K562 (cell line): ENCODE data around the gene CNPY4. TPM values are rescaled to one million over a fixed set of nuclear protein-coding genes. Genes with fewer than 3 reads are reported as not detected.

Experiments used
- BRD4 ChIP-seq: fragments of 200-600 bp; sonication (generic); IDR thresholded peaks from 2 replicates; pipeline ENCODE4 v1.6.1; 2017; ENCODE audit warnings: inconsistent platforms
- HDAC8 ChIP-seq: fragments of 450-650 bp; IDR thresholded peaks from 2 replicates; pipeline ENCODE4 v1.6.1; 2016; ENCODE audit warnings: mild to moderate bottlenecking, missing genetic modification characterization, moderate library complexity, missing compliant biosample characterization
- HLTF ChIP-seq: fragments of 450-650 bp; IDR thresholded peaks from 2 replicates; pipeline ENCODE4 v1.6.1; 2016
- MEF2A ChIP-seq: IDR thresholded peaks from 2 replicates; pipeline ENCODE4 v1.6.1; 2011; ENCODE audit warnings: low read depth, mild to moderate bottlenecking, low read length, moderate library complexity; ENCODE audit not compliant: control insufficient read depth
- PHB2 ChIP-seq: fragments of 450-650 bp; IDR thresholded peaks from 2 replicates; pipeline ENCODE4 v1.6.1; 2017; ENCODE audit warnings: low read depth
- PML ChIP-seq: IDR thresholded peaks from 2 replicates; pipeline ENCODE4 v1.6.1; 2012; ENCODE audit warnings: low read length, inconsistent platforms
- RAD51 ChIP-seq: fragments of 450-650 bp; IDR thresholded peaks from 2 replicates; pipeline ENCODE4 v1.7.1; 2016; ENCODE audit warnings: low read depth, mild to moderate bottlenecking, borderline replicate concordance
- SMAD1 ChIP-seq: fragments of 150-350 bp; IDR thresholded peaks from 2 replicates; pipeline ENCODE4 v1.6.1; 2014; ENCODE audit warnings: low read length, low read depth; ENCODE audit not compliant: partially characterized antibody
- TOE1 ChIP-seq, 2 experiments: fragments of 450-650 bp in 1 of 2; sonication (generic) in 1 of 2; formaldehyde crosslinking in 1 of 2; IDR thresholded peaks; 2 replicates each; pipeline versions ENCODE4 v1.7.1 to v1.8.0; 2016 to 2022; ENCODE audit warnings: borderline replicate concordance in 2 of 2, mild to moderate bottlenecking in 2 of 2, antibody characterized with exemption in 1 of 2, inconsistent platforms in 1 of 2, low read depth in 1 of 2, missing genetic modification reagents in 1 of 2, moderate library complexity in 1 of 2
- U2AF1 ChIP-seq: fragments of 200-400 bp; formaldehyde crosslinking; optimal IDR thresholded peaks from 2 replicates; pipeline ENCODE3; 2017; ENCODE audit warnings: mild to moderate bottlenecking, low read depth, low read length, moderate library complexity
- ZNF121 ChIP-seq: sonication (generic); formaldehyde crosslinking; conservative IDR thresholded peaks from 2 replicates; pipeline ENCODE4 v1.8.0; 2022; ENCODE audit warnings: missing genetic modification reagents
- ZNF224 ChIP-seq: sonication (generic); formaldehyde crosslinking; IDR thresholded peaks from 2 replicates; pipeline ENCODE4 v1.8.0; 2022; ENCODE audit warnings: mild to moderate bottlenecking, missing genetic modification reagents
- ZNF274 ChIP-seq: IDR thresholded peaks from 2 replicates; pipeline ENCODE4 v1.6.1; 2011; ENCODE audit warnings: low read depth, mild to moderate bottlenecking, low read length, moderate library complexity, borderline replicate concordance
- ZNF347 ChIP-seq: fragments of 450-650 bp; formaldehyde crosslinking; IDR thresholded peaks from 2 replicates; pipeline ENCODE4 v1.4.0; 2020; ENCODE audit warnings: low read depth, mild to moderate bottlenecking, moderate library complexity
- ZNF583 ChIP-seq: fragments of 250-450 bp; sonication (Bioruptor Pico); IDR thresholded peaks from 2 replicates; pipeline ENCODE4 v1.4.0; 2020
- ZNF644 ChIP-seq: fragments of 200-800 bp; sonication (Bioruptor generic); IDR thresholded peaks from 2 replicates; pipeline ENCODE4 v1.6.1; 2016; ENCODE audit warnings: low read depth, missing genetic modification characterization, missing compliant biosample characterization
- ZNF695 ChIP-seq: fragments of 450-650 bp; formaldehyde crosslinking; IDR thresholded peaks from 2 replicates; pipeline ENCODE4 v1.4.0; 2020; ENCODE audit warnings: mild to moderate bottlenecking, moderate library complexity
- ZNF696 ChIP-seq: fragments of 250-450 bp; sonication (Bioruptor Pico); conservative IDR thresholded peaks from 2 replicates; pipeline ENCODE4 v1.4.0; 2020; ENCODE audit warnings: mild to moderate bottlenecking, moderate library complexity
- ZNF76 ChIP-seq: fragments of 250-450 bp; sonication (Bioruptor Pico); IDR thresholded peaks from 2 replicates; pipeline ENCODE4 v1.4.0; 2020; ENCODE audit warnings: mild to moderate bottlenecking, moderate library complexity, borderline replicate concordance
- polyA plus RNA-seq, 8 experiments: library from polyadenylated mRNA; depleted of rRNA in 4 of 8; stranded (reverse) in 5 of 8; unstranded in 3 of 8; fragments of >200 nt; fragmentation: Nextera tagmentation in 2 of 8; fragmentation: Illumina TruSeq in 1 of 8; extraction: Ambion mirVana in 2 of 8; extraction: Trizol in 1 of 8; gene quantifications; 2 replicates each; pipeline versions ENCODE4 v1.2.1 to v1.2.3, GENCODE V29; 2011 to 2014; ENCODE audit warnings: inconsistent platforms in 1 of 8, missing spikeins in 1 of 8
- total RNA-seq, 7 experiments: library from RNA; depleted of rRNA in 6 of 7; stranded (reverse); fragments of >200 nt in 6 of 7; fragmentation: Illumina TruSeq in 2 of 7; extraction: Trizol in 2 of 7; gene quantifications; 2 replicates each; pipeline versions ENCODE4 v1.2.1 to v1.2.3, GENCODE V29; 2011 to 2021; ENCODE audit warnings: low replicate concordance in 1 of 7
- TF ChIP-seq, protein P1 (sequence below): fragments of 450-650 bp; IDR thresholded peaks from 2 replicates; pipeline ENCODE4 v1.6.1; 2018; ENCODE audit not compliant: partially characterized antibody
- TF ChIP-seq, protein P2 (sequence below): conservative IDR thresholded peaks from 2 replicates; pipeline ENCODE4 v1.6.1; 2011; ENCODE audit warnings: low read depth, mild to moderate bottlenecking, low read length; ENCODE audit not compliant: control insufficient read depth
- TF ChIP-seq, protein P3 (sequence below): sonication (generic); formaldehyde crosslinking; IDR thresholded peaks from 2 replicates; pipeline ENCODE4 v1.8.0; 2022; ENCODE audit warnings: mild to moderate bottlenecking, missing genetic modification reagents

CNPY4 gene
- total and polyA plus RNA-seq, 9 of the 15 experiments (the other 6 are each of a cell fraction or from before 2014, with no cell fraction given): 1.9 to 11.2 (median 7.0) TPM

DNA sequence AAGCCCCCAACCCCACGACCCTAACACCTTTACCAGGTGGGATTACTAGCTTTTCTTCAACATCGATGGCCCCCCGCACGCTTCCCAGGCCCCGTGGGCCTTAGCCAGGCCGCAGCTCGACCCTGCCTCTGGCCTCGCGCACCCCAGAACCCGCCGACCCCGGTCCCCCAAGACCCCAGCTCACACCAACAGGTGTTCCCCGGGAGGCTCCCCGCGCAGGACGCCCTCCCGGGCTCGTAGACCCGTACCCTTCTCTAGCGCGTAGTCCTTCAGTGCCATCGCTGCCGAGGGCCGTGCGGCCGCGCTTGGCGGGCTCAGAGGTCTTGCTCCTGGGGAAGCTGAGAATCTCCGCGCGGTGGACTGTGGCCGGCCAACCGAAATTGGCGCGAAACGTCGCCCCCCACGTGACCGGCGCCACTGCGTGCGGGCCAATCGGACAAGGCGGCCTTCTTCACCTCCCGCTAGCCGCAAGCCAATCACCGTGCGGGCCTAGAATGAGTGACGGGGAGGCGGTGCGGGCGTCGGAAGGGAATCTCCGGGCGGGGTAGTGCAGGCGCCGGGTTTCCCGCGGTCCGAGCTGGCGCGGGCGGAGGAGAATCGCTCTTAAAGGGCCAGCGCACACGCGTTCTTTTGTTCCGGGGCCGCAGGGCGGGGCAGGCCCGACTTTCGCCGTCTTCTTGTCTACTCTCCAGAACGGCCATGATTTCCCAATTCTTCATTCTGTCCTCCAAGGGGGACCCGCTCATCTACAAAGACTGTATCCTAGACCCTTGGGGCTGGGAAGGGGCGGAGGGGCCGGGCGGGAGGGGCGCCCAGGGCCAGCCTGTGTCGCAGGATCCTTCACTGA is 18.2 kb upstream of the CNPY4 start, which contains the start of the genes AP4M1 and MCM7 (continued):
- TF ChIP-seq ZNF121 (no peak), ZNF695 (no peak), PHB2 (no peak), HLTF (no peak), ZNF347 (CRISPR knock-in tag) (0 out of 2 replicates have a peak, but pooled peaks have one; percentile 26), SMAD1 (peak; percentile 63), BRD4 (peak; percentile 97), RAD51 (peak; percentile 98), TOE1 (IDR thresholded peaks at IDR 0.05; ENCODE audit: borderline replicate concordance) (peak; percentile 97), TOE1 (CRISPR knock-in tag; IDR thresholded peaks at IDR 0.05; ENCODE audit: borderline replicate concordance, low read depth) (no peak), U2AF1 (peak; percentile 81), ZNF76 (CRISPR knock-in tag) (0 out of 2 replicates have a peak, but pooled peaks have one; percentile 24), ZNF224 (CRISPR knock-in tag) (no peak), PML (peak; percentile 82), ZNF696 (CRISPR knock-in tag) (no peak), MEF2A (0 out of 2 replicates have a peak, but pooled peaks have one; percentile 11), HDAC8 (peak; percentile 64; the same call in 1 of the 2 replicates), ZNF644 (tag) (no peak), ZNF274 (no peak), ZNF583 (CRISPR knock-in tag) (peak; percentile 79)
- TF ChIP-seq, protein P1, sequence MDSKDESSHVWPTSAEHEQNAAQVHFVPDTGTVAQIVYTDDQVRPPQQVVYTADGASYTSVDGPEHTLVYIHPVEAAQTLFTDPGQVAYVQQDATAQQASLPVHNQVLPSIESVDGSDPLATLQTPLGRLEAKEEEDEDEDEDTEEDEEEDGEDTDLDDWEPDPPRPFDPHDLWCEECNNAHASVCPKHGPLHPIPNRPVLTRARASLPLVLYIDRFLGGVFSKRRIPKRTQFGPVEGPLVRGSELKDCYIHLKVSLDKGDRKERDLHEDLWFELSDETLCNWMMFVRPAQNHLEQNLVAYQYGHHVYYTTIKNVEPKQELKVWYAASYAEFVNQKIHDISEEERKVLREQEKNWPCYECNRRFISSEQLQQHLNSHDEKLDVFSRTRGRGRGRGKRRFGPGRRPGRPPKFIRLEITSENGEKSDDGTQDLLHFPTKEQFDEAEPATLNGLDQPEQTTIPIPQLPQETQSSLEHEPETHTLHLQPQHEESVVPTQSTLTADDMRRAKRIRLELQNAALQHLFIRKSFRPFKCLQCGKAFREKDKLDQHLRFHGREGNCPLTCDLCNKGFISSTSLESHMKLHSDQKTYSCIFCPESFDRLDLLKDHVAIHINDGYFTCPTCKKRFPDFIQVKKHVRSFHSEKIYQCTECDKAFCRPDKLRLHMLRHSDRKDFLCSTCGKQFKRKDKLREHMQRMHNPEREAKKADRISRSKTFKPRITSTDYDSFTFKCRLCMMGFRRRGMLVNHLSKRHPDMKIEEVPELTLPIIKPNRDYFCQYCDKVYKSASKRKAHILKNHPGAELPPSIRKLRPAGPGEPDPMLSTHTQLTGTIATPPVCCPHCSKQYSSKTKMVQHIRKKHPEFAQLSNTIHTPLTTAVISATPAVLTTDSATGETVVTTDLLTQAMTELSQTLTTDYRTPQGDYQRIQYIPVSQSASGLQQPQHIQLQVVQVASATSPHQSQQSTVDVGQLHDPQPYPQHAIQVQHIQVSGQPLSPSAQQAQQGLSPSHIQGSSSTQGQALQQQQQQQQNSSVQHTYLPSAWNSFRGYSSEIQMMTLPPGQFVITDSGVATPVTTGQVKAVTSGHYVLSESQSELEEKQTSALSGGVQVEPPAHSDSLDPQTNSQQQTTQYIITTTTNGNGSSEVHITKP: no peak
- TF ChIP-seq, protein P2, sequence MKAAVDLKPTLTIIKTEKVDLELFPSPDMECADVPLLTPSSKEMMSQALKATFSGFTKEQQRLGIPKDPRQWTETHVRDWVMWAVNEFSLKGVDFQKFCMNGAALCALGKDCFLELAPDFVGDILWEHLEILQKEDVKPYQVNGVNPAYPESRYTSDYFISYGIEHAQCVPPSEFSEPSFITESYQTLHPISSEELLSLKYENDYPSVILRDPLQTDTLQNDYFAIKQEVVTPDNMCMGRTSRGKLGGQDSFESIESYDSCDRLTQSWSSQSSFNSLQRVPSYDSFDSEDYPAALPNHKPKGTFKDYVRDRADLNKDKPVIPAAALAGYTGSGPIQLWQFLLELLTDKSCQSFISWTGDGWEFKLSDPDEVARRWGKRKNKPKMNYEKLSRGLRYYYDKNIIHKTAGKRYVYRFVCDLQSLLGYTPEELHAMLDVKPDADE: peak; percentile 43
- TF ChIP-seq, protein P3, sequence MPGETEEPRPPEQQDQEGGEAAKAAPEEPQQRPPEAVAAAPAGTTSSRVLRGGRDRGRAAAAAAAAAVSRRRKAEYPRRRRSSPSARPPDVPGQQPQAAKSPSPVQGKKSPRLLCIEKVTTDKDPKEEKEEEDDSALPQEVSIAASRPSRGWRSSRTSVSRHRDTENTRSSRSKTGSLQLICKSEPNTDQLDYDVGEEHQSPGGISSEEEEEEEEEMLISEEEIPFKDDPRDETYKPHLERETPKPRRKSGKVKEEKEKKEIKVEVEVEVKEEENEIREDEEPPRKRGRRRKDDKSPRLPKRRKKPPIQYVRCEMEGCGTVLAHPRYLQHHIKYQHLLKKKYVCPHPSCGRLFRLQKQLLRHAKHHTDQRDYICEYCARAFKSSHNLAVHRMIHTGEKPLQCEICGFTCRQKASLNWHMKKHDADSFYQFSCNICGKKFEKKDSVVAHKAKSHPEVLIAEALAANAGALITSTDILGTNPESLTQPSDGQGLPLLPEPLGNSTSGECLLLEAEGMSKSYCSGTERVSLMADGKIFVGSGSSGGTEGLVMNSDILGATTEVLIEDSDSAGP (CRISPR knock-in tag): peak; percentile 98
